Iris pigment epithelial cell (primary cell): Measurements from ENCODE around the gene AEN.

Source experiments
- DNase-seq: peaks from one replicate; pipeline ENCODE4 v3.0.0-alpha.2; 2011; ENCODE audit warnings: low read depth

The AEN gene, protein sequence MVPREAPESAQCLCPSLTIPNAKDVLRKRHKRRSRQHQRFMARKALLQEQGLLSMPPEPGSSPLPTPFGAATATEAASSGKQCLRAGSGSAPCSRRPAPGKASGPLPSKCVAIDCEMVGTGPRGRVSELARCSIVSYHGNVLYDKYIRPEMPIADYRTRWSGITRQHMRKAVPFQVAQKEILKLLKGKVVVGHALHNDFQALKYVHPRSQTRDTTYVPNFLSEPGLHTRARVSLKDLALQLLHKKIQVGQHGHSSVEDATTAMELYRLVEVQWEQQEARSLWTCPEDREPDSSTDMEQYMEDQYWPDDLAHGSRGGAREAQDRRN

DNA sequence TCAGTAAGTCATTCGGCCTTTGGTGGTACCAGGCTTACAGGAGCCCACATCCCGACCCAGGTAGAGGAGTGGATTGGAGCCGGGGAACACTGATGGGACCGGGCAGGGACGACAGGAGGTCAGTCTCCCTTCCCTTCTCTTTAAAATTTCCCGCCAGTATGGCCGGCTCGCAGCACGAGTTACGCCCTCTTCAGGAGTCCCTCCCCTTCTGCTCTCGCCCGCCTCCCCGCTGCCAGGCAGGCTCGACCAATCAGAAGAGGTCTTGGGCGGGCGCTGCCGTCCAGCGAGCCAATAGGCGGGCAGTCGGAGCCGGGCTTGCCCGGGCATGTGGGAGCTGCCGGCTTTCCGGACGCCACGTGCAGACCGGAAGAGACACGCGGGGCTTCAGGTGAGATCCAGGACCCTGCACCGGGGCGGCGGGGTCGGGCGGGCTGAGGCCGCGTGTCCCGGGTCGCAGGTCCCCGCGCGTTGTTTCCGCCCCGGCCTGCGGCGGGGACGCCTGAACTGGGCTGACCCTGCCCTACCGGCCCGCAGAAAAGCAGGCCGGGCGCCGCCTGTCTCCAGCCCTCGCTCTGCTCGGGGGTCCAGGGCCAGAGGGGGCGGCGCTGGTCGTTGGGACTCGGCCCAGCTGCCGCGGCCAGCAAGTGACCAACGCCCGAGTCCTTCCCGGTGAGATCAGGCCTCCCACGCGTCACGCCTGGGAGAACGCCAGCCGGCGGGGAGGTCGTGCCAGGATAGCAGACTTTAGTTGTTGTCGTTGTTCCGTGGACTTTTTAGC is at the start of gene AEN:
TSS of gene AEN (plus strand) at position 346 of the 778 bp plus-strand sequence. CDS start 4,870 bp downstream, outside the sequence.
- peak; percentile 97 for DNase-seq

DNA sequence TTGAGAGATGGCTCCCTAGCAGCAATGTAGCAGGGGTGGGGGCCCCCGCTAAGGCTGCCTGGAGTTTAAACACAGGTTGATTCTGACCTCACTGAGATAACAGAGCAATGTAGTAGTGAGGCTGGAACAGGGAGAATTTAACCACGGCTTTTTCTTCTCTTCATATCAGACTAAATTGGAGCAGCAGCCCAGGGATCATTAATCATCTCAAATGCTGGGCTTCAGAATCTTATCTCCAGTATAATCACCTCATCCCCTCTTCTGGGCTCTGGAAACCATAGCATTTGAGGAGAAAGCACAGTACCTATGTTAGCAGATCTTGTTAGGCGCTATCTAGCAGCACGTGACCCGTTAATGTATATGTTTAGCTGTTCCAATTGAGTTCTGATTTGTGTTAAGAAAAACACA is 49.3 kb upstream of the AEN start:
- no peak for DNase-seq

DNA sequence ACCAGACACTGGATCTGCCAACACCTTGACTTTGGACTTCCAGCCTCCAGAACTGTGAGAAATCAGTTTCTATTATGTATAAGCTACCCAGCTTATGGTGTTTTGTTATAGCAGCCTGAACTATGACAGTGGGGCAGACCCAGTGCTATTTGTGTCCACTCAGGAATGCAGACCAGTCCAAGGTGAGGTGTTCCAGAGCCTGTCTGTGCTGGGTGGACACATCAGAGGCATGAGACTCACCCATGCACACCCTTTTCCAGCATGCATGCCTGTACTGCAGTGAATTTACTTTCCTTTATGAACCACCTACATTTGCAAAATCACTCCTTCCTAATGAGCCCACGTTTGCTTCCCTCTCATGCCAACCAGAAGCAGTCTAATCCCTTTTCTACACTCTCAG is 47.1 kb upstream of the AEN start:
- DNase-seq, result no peak

GRCh38 chr15:88574655-88575054 is 46.5 kb upstream of the AEN start:
- no peak for DNase-seq

GRCh38 chr15:88579322-88579721 is 41.8 kb upstream of the AEN start:
- DNase-seq, result no peak

- no peak for DNase-seq
Measured at GRCh38 chr15:88580532-88580931, 40.6 kb upstream of the AEN start.

- peak; percentile 38 for DNase-seq
Measured at GRCh38 chr15:88586401-88587162, 34.6 kb upstream of the AEN start.

DNA sequence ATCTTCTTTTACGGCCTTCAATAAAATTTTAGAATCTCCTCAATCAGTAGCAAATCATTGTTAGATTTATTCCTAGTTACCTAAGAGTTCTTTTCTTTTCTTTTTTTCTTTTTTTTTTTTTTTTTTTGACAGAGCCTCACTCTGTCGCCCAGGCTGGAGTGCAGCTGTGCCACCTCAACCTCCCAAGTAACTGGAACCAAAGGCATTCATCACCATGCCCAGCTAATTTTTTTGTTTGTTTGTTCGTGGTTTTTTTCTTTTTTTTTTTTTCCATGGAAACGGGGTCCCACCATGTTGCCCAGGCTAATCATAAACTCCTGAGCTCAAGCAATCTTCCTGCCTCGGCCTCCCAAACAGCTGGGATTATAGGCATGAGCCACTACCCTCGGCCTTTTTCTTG is 30.4 kb upstream of the AEN start:
- no peak for DNase-seq

DNA sequence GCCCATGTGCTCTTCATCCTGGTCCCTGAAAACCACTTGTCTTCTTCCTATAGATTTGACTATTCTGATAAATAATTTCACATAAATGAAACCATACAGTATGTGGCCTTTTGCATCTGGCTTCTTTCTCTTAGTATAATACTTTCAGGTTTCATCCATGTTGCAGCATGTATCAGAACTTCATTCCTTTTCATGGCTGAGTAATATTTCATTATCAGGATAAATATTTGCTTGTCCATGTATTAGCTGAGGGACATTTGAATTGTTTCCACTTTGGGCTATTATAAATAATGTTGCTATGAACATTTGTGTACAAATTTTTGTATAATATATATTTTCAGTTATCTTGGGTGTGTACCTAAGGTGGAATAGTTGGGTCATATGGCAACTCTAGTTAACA is 29.8 kb upstream of the AEN start:
- DNase-seq, result no peak

DNA sequence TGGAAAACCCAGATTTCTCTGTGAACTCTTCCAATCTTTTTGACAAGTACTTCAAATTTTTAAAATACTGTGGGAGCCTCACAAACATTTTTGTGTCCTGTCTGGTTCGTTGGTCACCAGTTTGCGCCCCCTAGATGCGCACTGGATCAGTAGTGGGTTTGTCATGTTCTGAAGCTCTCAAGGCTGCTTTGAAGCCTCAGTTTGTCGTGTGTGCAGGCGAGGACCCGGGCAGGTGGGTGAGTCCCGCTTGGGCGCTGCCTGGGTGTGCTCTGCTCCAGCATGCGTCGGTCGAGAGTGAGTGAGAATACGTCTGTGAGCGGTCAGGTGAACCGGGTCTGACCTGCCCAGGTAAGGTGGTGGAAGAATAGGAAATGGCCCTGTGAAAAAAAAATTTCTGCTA is 17.3 kb upstream of the AEN start:
- DNase-seq, result no peak

GRCh38 chr15:88604381-88605188 is 16.6 kb upstream of the AEN start:
- DNase-seq, result no peak

GRCh38 chr15:88605189-88606069 is 15.7 kb upstream of the AEN start:
- no peak for DNase-seq

- DNase-seq, result no peak
Measured at GRCh38 chr15:88606070-88606794, 14.9 kb upstream of the AEN start.

DNA sequence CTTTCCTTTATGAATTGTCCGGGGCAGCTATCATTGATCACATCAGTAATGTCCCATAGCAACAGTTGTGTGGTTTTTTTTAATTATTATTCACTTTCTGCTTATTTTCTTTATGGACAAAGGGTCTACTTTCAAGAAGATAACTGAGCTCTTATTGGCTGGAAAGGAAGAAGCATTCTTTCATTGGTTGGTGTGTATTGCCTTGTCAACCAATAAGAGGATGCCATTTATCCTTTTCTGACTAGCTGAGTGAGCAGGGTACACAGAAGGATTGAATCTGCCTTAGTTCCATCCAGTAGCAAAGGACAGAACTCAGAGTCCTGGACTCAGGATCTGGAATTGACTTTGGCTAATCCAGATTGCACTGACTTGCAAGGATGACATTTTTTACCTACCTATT is 13.2 kb upstream of the AEN start:
- no peak for DNase-seq

DNA sequence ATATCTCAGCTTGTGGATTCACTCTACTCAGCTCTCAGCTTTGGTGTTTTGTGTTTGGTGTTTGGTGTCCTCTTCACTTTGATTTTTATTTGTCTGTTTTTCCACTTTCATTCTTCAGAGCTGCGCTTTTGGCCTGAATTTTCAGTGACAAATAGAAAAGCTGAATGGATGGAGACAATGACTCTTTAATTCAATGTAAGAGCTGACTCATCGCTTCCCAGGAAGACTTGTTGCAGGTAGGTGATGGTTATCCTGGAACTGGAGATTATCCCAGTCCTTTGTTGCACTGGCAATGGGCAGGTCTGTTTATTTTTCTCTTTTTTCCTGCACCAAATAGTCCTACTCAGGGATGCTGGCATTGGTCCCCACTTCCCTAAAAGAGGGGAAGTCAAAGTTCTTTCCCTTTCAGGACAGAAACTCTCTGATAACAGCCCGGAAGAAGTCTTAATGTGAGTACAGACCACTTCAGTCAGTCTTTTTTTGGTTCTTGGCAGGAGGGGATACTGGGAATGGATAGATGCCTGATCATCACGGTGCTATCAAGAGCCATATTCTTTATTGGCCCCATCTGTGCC is 12.4 kb upstream of the AEN start:
- no peak for DNase-seq

DNA sequence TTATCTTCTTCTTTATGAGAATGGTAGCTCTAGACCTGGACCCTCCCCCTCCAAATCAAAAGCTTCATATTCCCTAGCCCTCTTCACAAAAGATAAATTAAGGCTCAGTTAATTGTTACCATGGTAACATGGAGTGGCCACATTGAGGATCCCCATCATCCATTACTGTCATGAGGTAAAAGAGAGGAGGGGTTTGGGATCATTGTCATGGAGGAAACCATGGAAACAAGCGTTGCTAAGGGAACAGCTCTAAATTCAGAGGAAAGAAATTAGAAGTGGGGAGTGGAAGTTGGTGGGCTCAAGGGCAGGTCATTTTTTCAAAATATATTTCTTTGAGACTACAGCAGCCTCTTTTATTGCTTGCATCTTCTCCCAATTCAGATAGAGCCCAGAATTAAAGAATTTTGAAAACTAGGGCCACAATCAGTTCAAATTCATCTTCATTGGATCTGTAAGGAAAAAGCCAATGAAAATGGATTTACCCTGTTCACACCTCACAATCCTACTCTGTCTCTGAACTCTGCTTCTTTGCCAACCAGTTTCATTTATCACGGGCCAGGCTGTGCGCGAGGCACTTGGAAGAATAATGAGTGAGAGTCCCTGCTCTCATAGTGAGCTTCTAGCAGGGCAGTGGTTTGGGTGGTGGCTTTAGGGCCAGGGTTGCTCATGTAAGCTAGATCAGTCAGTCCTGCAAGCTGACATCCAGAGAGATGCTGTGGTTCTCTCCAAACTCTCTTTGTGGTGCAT is 11.6 kb upstream of the AEN start:
- DNase-seq, result no peak

DNA sequence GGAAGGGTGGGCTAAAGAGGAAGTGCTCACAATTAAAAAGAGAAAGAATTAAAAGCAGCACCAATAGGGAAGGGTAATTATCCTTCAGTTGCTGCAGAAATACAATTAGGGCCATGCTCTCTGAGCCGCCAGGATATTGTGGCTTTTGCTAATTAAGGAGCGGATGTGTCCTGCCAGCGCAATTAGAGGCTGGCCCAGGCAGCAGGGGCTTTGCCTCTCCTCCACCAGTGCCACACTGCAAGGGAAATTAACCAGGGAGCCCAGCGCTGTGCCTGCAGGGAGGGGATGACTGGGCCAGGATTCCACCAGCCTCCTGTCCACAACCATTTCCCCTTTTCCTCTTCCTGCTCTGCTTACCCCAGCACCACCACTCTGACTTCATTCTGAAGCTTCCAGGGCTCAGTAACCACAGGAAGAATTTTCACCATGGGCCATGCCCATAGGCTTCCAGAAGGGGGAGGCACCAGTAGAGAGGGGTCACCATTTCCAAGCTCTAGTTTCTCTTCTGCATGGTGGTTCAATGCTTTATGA is 10.4 kb upstream of the AEN start:
- no peak for DNase-seq

GRCh38 chr15:88612186-88612796 is 8.8 kb upstream of the AEN start:
- DNase-seq, result no peak
